Large intestine (tissue), 3 donors: ENCODE results near the gene COL3A1. TPM values are rescaled to one million over a fixed set of nuclear protein-coding genes. Genes with fewer than 3 reads are reported as not detected.

ENCODE experiments used
- DNase-seq, 2 donors: peaks; one replicate each; pipeline versions ENCODE4 v3.0.0 to v3.0.0-alpha.2; 2013
- H3K27ac ChIP-seq: one replicate; pipeline ENCODE4 v1.5.1; 2013; ENCODE audit warnings: low read length
- H3K27me3 ChIP-seq: 2 replicates; pipeline ENCODE4 v1.6.1; 2013; ENCODE audit warnings: low read length; ENCODE audit not compliant: control insufficient read depth, insufficient read depth
- H3K36me3 ChIP-seq: 2 replicates; pipeline ENCODE4 v1.6.1; 2013; ENCODE audit warnings: low read length; ENCODE audit not compliant: control insufficient read depth, insufficient read depth
- H3K4me1 ChIP-seq: one replicate; pipeline ENCODE4 v1.6.1; 2013; ENCODE audit warnings: low read length; ENCODE audit not compliant: control insufficient read depth, insufficient read depth
- H3K4me3 ChIP-seq: one replicate; pipeline ENCODE4 v1.5.1; 2013; ENCODE audit warnings: low read length
- H3K9me3 ChIP-seq: one replicate; pipeline ENCODE4 v1.6.1; 2013; ENCODE audit warnings: mild to moderate bottlenecking, low read depth, low read length, moderate library complexity; ENCODE audit not compliant: control insufficient read depth
- WGBS: methylation state at CpG from one replicate; pipeline ENCODE4 v1.1.5; 2013; ENCODE audit warnings: low lambda C conversion rate; ENCODE audit not compliant: insufficient coverage; 5-methylcytosine and 5-hydroxymethylcytosine counted together
- polyA plus RNA-seq: library from polyadenylated mRNA; unstranded; fragments of 120-200 nt; gene quantifications from one replicate; pipeline ENCODE4 v1.2.1, GENCODE V29; 2013

COL3A1 gene
- polyA plus RNA-seq, 1 donor, result 1,077 TPM

- no peaks in the 10 kb centered on the region for H3K9me3 ChIP-seq
- H3K36me3 ChIP-seq, result no peaks in the 10 kb centered on the region
- H3K27me3 ChIP-seq, result no peaks in the 10 kb centered on the region
- H3K4me1 ChIP-seq, result no peaks in the 10 kb centered on the region
- DNase-seq, result no peak
- H3K27ac ChIP-seq, result no peak overlapping the region
- WGBS, result 40% methylated on average over 3 of the region's 5 CpGs
- no peak overlapping the region for H3K4me3 ChIP-seq
Observed at GRCh38 chr2:188956961-188957360, 17.2 kb upstream of the COL3A1 start.

DNA sequence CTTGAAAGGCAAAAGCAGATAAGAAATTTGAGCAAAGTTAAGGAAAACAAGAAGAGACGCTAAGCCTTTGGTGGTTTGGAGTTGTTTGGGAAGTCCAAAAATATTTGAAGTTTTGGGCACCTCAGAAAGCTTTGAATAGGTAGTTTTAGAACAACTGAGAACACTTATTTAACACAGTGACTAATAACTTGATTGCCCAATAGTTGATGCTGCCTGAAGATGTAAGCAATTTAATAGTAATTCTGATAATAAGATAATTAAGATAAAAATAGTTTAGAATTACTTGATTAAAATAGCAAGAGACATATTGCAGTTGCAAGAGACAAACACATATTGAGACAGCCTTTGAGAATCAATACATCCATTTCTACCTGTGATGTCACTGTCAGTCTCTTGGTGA, 16.5 kb upstream of the COL3A1 start:
- Histone ChIP-seq H3K9me3 (no peaks in the 10 kb centered on the region), H3K36me3 (no peaks in the 10 kb centered on the region), H3K4me1 (no peaks in the 10 kb centered on the region), H3K4me3 (no peak overlapping the region), H3K27me3 (no peaks in the 10 kb centered on the region), H3K27ac (no peak overlapping the region)
- no peak for DNase-seq
- WGBS, result 88% methylated on average over 1 of the region's 1 CpG

DNA sequence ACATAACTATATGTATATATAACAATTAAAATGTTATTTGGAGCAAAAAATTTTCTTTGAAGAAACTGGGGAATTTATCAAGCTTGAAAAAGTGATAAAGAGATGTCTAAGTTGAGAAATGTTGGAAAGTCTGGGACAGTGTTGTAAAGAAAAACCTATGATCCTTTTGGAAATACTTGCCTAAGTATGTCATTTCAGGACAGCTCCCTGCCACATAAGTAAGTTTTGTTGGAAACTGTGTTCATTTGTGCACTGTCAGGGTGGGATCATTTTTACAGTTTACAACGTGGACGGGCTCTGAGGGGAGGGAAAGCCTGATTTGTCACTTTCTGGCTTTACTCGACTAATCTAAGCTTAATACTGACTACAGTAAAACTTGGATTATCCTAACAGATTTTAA, 10.4 kb upstream of the COL3A1 start:
- H3K27ac ChIP-seq, result no peak overlapping the region
- H3K4me1 ChIP-seq, result no peaks in the 10 kb centered on the region
- H3K36me3 ChIP-seq, result no peaks in the 10 kb centered on the region
- no peaks in the 10 kb centered on the region for H3K9me3 ChIP-seq
- 100% methylated on average over 1 of the region's 3 CpGs for WGBS
- no peak for DNase-seq
- no peaks in the 10 kb centered on the region for H3K27me3 ChIP-seq
- no peak overlapping the region for H3K4me3 ChIP-seq

- Histone ChIP-seq H3K4me1 (no peaks in the 10 kb centered on the region), H3K4me3 (no peak overlapping the region), H3K27ac (no peak overlapping the region), H3K36me3 (no peaks in the 10 kb centered on the region), H3K9me3 (no peaks in the 10 kb centered on the region), H3K27me3 (no peaks in the 10 kb centered on the region)
- no CpG with 5 or more reads among the region's 1 CpG for WGBS
- DNase-seq, result no peak
Observed at GRCh38 chr2:188964976-188965546, 9.1 kb upstream of the COL3A1 start.

GRCh38 chr2:188965563-188965962, 8.6 kb upstream of the COL3A1 start:
- DNase-seq, result no peak
- Histone ChIP-seq H3K27me3 (no peaks in the 10 kb centered on the region), H3K9me3 (no peaks in the 10 kb centered on the region), H3K27ac (no peak overlapping the region), H3K36me3 (no peaks in the 10 kb centered on the region), H3K4me3 (no peak overlapping the region), H3K4me1 (no peaks in the 10 kb centered on the region)
- WGBS, result no CpG with 5 or more reads among the region's 2 CpGs

- H3K36me3 ChIP-seq, result no peaks in the 10 kb centered on the region
- no peak overlapping the region for H3K4me3 ChIP-seq
- H3K27me3 ChIP-seq, result no peaks in the 10 kb centered on the region
- no peaks in the 10 kb centered on the region for H3K9me3 ChIP-seq
- DNase-seq, result no peak
- H3K4me1 ChIP-seq, result no peaks in the 10 kb centered on the region
- H3K27ac ChIP-seq, result no peak overlapping the region
- WGBS, result no CpG with 5 or more reads among the region's 4 CpGs
Observed at GRCh38 chr2:188966079-188966571, 8.0 kb upstream of the COL3A1 start.

DNA sequence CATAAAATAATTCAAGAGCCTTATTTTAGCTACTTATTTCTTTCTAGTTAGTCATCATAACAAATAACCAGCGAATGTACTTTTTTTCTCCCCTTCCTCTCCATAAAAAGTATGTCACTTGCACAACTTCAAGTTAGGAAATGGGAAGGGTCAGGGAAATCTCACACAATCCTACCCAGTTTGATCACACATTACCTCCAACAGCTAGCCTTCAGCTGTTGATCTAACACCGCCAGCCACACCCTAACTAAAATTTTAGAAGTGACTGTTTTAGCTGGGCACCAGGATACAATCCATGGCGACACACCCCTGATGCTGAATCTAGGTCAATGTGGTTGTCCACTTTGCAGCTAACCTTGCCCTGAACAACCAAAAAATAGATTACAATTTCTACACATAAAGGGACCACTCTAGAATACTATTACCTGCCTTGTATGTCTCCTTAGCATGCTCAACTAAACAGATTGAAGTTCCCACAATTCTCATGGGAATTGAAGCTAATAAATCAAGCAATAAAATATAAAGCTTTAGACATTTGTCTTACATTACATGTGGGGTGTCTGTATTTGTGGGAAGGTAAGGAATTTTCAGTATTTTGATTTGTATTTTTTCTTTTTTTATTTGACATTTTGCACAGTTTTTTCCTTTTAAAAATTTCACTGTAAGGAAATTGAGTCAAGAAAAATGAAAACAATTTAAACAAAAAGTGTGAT, 7.3 kb upstream of the COL3A1 start:
- no peak overlapping the region for H3K4me3 ChIP-seq
- no peaks in the 10 kb centered on the region for H3K4me1 ChIP-seq
- no peaks in the 10 kb centered on the region for H3K9me3 ChIP-seq
- no peak for DNase-seq
- H3K27ac ChIP-seq, result no peak overlapping the region
- H3K27me3 ChIP-seq, result no peaks in the 10 kb centered on the region
- 86% methylated on average over 1 of the region's 3 CpGs for WGBS
- H3K36me3 ChIP-seq, result no peaks in the 10 kb centered on the region

DNA sequence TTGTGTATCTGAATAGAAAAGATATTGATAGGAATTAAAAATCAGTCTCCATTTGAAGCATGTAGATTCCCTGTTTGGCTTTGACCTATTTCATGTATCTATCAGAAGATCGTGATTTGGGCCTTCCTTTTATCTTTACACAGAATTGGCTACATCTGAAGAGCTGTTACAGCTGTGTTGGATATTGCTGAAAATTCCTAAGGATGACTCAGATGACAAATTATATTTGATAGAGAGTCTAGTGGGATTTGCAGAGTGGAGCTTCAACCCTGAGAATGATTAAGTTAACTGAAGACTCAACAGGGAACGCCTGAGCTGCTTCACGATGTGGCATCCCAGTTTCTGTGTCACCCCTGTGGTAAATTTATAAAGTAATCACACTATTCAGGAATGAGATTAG, 4.9 kb upstream of the COL3A1 start:
- no CpG with 5 or more reads among the region's 3 CpGs for WGBS
- Histone ChIP-seq H3K36me3 (no peaks in the 10 kb centered on the region), H3K27ac (no peak overlapping the region), H3K9me3 (no peaks in the 10 kb centered on the region), H3K4me3 (no peak overlapping the region), H3K27me3 (no peaks in the 10 kb centered on the region), H3K4me1 (no peaks in the 10 kb centered on the region)
- no peak for DNase-seq

GRCh38 chr2:188969651-188970050, 4.5 kb upstream of the COL3A1 start:
- WGBS, result 88% methylated on average over 1 of the region's 2 CpGs
- Histone ChIP-seq H3K4me1 (no peaks in the 10 kb centered on the region), H3K4me3 (no peak overlapping the region)

GRCh38 chr2:188970211-188970610, 4.0 kb upstream of the COL3A1 start:
- 83% methylated on average over 1 of the region's 1 CpG for WGBS
- Histone ChIP-seq H3K9me3 (no peaks in the 10 kb centered on the region), H3K4me1 (no peaks in the 10 kb centered on the region), H3K27me3 (no peaks in the 10 kb centered on the region), H3K4me3 (no peak overlapping the region), H3K36me3 (no peaks in the 10 kb centered on the region), H3K27ac (no peak overlapping the region)
- DNase-seq, result no peak

More at GRCh38 chr2:188969651-188970050, 4.5 kb upstream of the COL3A1 start:
- H3K9me3 ChIP-seq, result no peaks in the 10 kb centered on the region
- DNase-seq, result no peak
- no peaks in the 10 kb centered on the region for H3K27me3 ChIP-seq
- H3K36me3 ChIP-seq, result no peaks in the 10 kb centered on the region
- H3K27ac ChIP-seq, result no peak overlapping the region

DNA sequence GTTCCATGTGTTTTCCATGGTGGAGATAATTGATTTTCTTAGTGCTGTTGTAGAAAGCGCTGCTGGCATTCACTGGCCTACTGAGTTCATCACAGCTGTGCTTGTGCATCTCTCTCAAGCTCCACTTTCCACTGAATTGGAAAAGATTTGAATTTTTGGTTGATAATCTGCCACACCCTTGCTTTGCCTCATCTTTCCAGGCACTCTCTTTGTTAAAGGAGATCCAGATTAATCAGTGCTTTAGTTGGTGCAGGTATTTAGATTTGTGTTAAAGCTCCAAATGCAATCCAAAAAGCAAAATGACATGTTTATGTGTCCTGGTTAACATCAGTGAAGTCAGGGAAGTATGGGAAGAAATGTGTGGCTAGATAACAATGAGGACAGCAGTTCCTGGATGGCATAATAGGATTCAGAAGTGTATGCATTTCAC, 2.7 kb upstream of the COL3A1 start:
- H3K27ac ChIP-seq, result no peak overlapping the region
- no peaks in the 10 kb centered on the region for H3K27me3 ChIP-seq
- no CpG with 5 or more reads among the region's 1 CpG for WGBS
- no peak for DNase-seq
- no peaks in the 10 kb centered on the region for H3K4me1 ChIP-seq
- no peak overlapping the region for H3K4me3 ChIP-seq
- H3K36me3 ChIP-seq, result no peaks in the 10 kb centered on the region
- no peaks in the 10 kb centered on the region for H3K9me3 ChIP-seq
